ENCODE measurements around the gene TIAM1.

The TIAM1 gene

DNA sequence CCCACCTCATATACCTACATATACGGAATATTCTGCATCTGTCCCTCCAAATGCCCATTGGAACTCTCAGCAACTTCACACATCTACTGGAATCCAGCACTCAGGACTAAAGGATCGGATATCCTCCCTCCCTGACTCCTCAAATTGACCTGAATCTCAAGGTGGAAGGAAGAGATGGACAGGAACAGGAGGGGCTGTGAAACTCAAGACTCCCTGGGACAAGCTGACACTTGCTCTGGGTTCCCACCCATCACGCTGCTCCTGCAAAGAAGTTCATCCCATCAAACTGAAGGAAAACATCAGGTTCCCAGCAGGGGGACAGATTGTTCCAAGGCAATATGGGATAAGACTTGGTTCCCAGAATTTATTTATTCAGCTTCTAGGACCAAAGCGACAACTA lies 30.3 kb upstream of the TIAM1 start:
- TF ChIP-seq ZFX (IDR thresholded peaks at IDR 0.05; ENCODE audit: borderline replicate concordance) = no peak
- TF ChIP-seq, protein P1, sequence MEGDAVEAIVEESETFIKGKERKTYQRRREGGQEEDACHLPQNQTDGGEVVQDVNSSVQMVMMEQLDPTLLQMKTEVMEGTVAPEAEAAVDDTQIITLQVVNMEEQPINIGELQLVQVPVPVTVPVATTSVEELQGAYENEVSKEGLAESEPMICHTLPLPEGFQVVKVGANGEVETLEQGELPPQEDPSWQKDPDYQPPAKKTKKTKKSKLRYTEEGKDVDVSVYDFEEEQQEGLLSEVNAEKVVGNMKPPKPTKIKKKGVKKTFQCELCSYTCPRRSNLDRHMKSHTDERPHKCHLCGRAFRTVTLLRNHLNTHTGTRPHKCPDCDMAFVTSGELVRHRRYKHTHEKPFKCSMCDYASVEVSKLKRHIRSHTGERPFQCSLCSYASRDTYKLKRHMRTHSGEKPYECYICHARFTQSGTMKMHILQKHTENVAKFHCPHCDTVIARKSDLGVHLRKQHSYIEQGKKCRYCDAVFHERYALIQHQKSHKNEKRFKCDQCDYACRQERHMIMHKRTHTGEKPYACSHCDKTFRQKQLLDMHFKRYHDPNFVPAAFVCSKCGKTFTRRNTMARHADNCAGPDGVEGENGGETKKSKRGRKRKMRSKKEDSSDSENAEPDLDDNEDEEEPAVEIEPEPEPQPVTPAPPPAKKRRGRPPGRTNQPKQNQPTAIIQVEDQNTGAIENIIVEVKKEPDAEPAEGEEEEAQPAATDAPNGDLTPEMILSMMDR (IDR thresholded peaks at IDR 0.05) = no peak
- H3K27ac ChIP-seq = no peak overlapping the region

DNA sequence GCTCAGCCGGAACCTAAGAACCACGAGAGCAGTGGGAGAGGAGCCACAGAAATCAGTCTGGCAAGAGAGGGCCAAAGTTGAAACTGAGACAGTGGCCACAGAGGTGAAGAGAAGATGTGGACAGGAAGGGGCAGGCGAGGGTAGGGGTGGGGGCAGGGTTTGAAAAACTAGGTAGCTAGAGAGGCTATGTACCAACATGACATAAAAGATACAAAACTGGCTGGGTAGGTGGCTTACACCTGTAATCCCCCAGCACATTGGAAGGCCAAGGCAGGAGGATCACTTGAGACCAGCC lies 28.4 kb upstream of the TIAM1 start:
- TF ChIP-seq ZFX (IDR thresholded peaks at IDR 0.05; ENCODE audit: borderline replicate concordance) = no peak
- TF ChIP-seq, protein P1 (IDR thresholded peaks at IDR 0.05) = no peak
- no peak overlapping the region for H3K27ac ChIP-seq

DNA sequence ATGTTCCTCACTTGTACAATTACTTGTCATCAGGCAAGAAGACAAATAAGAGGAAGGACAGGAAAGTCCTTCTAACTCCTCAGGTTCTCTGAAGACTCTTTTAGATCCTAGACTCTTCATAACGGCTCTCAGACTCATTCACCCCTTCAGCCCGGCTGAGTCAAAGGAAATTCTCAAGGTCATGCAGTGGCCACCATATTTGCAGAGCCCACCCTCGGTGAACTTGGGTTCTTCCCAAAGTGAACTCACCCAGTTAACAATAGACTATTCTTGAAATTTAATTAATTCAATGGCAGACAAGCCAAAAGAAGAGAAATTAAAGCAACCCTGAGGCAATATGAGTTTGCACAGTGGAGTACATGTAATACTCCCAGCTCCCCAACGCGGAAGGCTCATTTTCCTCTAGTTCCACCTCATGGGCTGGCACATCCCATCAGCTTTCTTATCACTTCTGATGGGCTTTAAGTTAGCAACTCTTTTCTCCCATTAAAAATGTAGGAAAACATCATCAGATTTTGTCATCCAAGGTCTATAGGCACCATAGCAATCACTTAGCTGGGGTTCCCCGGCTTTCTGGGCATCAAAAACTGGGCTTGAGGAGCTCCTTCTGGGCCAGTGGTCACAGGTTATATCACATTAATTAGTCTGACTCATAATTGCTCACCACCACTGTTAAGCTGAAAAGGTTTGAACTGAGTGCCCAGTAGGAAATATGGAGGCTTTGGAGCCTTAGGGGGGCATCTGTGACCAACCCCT lies 27.8 kb upstream of the TIAM1 start:
- TF ChIP-seq, protein P1 (IDR thresholded peaks at IDR 0.05) = no peak
- no peak for TF ChIP-seq ZFX (IDR thresholded peaks at IDR 0.05; ENCODE audit: borderline replicate concordance)
- no peak overlapping the region for H3K27ac ChIP-seq

DNA sequence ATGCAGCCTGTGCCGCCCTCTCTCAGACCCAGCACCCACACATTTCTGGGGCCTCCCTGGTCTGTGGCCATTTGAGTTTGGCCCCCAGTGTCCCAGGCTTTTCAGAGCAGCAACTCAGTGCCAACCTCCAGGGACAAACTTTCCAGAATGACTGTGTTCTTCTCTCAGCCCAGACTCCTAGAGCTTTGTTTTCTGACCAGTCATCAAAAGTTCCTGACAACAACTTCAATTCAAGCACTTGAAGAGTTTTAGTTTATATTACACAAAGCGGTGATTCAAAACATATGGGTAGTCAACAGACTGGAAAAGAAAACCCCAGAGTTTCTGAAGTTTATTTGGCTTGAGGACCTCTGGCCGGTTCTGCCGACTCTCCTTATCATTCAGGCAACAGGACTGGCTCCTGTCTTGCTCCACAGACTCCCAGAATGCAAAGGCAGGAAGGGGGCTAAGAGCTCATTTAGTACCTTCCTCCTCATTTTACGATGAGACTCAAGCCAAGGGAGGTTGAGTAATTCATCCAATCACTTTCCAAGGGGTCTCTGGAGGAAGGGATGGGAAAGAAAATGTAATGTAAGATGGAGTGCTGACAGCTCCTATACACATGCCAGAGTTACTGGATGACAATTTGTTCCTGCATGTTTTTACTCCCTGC lies 27.0 kb upstream of the TIAM1 start:
- TF ChIP-seq, protein P1 (IDR thresholded peaks at IDR 0.05) = no peak
- no peak for TF ChIP-seq ZFX (IDR thresholded peaks at IDR 0.05; ENCODE audit: borderline replicate concordance)
- no peak overlapping the region for H3K27ac ChIP-seq

DNA sequence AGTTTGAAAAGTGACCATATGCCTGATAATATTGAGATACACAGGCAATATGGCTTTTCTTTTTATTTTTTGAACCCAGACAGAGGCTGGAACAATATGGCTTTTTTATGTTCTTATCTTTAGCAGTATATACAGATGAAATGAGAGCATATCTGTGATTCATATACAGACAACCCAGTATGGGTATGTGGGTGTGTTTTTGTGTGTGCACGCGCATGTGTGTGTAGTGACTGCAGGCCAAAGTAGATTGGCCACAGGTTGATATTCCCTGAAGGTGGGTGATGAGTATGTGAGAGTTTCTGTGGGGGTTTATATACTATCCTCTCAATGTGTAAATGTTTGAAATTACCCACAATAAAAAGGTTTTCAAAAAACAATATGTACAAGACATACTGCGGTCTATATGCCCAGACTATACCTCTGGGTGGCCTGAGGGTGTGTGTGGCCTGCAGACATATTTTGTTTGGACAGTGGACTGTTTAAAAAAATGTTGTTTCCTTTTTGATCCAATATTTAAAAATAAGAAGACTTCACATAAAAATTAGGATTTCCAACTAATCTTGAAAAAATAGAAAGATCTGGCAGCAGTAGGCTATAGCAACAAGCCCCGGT lies 26.3 kb upstream of the TIAM1 start:
- H3K27ac ChIP-seq = no peak overlapping the region
- no peak for TF ChIP-seq ZFX (IDR thresholded peaks at IDR 0.05; ENCODE audit: borderline replicate concordance)
- TF ChIP-seq, protein P1 (IDR thresholded peaks at IDR 0.05) = no peak

DNA sequence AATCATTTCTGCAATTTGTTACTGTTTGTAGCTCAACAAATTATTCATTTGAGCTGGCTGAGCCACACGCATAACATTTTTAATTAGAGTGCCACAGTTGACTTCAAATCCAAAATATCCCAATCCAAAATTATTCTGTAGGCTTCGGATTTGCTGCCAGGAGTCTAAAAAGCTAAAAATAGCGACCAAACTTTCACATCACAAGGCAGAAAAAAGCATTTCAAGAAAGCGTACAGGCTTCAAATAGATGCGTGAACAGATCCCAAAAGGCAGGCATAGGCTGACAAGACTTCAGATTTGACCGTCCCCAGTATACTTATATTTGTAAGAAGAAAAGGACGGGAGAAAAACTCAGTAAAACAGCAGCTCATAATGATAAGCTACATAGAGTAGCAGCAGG lies 24.3 kb upstream of the TIAM1 start:
- TF ChIP-seq, protein P1 (IDR thresholded peaks at IDR 0.05) = no peak
- TF ChIP-seq ZFX (IDR thresholded peaks at IDR 0.05; ENCODE audit: borderline replicate concordance) = no peak
- no peak overlapping the region for H3K27ac ChIP-seq

DNA sequence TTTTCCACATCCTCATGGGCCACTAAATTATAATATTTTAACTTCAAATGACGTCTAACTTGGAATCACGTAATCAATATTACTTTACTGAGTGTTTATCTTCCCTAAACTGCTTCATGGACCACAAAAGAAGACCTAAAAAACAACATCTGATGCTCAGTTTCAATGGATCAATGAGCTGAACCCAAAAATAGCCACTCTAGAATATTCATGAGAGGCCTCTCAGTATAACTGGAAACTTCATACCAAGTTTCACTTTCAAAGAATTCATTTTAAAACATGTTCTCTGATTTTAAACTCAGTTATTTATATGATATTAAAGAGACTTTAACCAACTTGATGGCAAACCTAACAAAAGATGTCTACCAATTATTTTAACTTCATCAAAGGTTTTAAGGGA lies 23.7 kb upstream of the TIAM1 start:
- no peak for TF ChIP-seq ZFX (IDR thresholded peaks at IDR 0.05; ENCODE audit: borderline replicate concordance)
- TF ChIP-seq, protein P1 (IDR thresholded peaks at IDR 0.05) = no peak
- H3K27ac ChIP-seq = no peak overlapping the region
